GM10266 (cell line): ENCODE data around the gene SRPK2.

Source experiments
- DNase-seq: peaks from one replicate; pipeline ENCODE4 v3.0.0; 2012; ENCODE audit errors: extremely low spot score
- CTCF ChIP-seq: IDR thresholded peaks from 2 replicates; pipeline ENCODE4 v1.5.1; 2012; ENCODE audit warnings: mild to moderate bottlenecking, low read depth; ENCODE audit not compliant: control insufficient read depth, insufficient read depth; ENCODE audit errors: missing control alignments

Gene SRPK2

GRCh38 chr7:105278565-105278964 is 110.2 kb downstream of the SRPK2 start:
- no peak for TF ChIP-seq CTCF
- DNase-seq: no peak

GRCh38 chr7:105277341-105277740 is 111.4 kb downstream of the SRPK2 start:
- no peak for TF ChIP-seq CTCF
- DNase-seq: no peak

GRCh38 chr7:105270117-105270516 is 118.6 kb downstream of the SRPK2 start:
- no peak for TF ChIP-seq CTCF
- no peak for DNase-seq

GRCh38 chr7:105269397-105269796 is 119.3 kb downstream of the SRPK2 start:
- DNase-seq: no peak
- TF ChIP-seq CTCF: no peak

- no peak for TF ChIP-seq CTCF
- DNase-seq: peak; percentile 46
These were observed 120.0 kb downstream of the SRPK2 start for GRCh38 chr7:105268511-105269392.

- no peak for DNase-seq
- no peak for TF ChIP-seq CTCF
These were observed 120.7 kb downstream of the SRPK2 start for GRCh38 chr7:105268056-105268455.

- no peak for TF ChIP-seq CTCF
- DNase-seq: no peak
These were observed 121.5 kb downstream of the SRPK2 start for GRCh38 chr7:105267244-105267643.
